Stimulated activated CD4-positive, alpha-beta T cell treated with anti-CD3 and anti-CD28 coated beads, TNF-alpha, amount 100 ng/mL, for 24 hours (primary cell): ENCODE measurements around the gene CCDC85B.

Source experiments
- DNase-seq, 3 experiments: peaks; one replicate each; pipeline ENCODE4 v3.0.0-alpha.2; 2020; ENCODE audit warnings: low read depth in 3 of 3

Gene CCDC85B

GRCh38 chr11:65857853-65858680 lies 32.4 kb upstream of the CCDC85B start, which contains the start of gene CFL1:
Gene CFL1 (minus strand): TSS chr11:65858180. CDS start chr11:65858099, 81 bp downstream.
- peak; percentile 91 to 98 (median 94) for DNase-seq

GRCh38 chr11:65858681-65859087 lies 31.8 kb upstream of the CCDC85B start:
- DNase-seq: no peak

GRCh38 chr11:65859095-65859811 lies 31.2 kb upstream of the CCDC85B start:
- DNase-seq: peak; percentile 92 to 99 (median 92)

DNA sequence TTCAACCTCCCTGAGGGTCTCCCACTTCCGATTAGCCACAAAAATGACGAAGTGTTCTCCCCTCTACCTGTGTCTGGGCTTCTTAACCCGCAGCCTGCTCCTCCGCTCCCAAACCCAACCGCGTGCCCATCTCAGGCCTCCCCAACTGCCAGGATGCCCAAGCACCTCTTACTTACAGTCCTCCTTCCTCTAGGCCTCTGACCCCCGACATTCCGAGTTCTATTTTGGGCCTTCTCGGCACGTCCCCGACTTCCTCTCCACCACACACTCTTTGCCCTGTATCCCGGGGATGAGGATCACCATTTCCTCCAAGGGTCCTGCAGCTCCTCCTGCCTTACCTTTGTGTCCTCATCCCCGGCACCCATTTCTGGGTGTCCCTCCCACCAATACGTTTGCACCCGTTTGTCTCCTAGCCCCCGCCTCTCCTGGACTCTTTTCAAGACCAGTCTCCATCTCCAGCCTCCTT lies 30.6 kb upstream of the CCDC85B start:
- peak in 1 of 3 experiments; percentile 41 for DNase-seq

- peak; percentile 90 to 95 (median 94) for DNase-seq
Measured at GRCh38 chr11:65860278-65861164, 30.0 kb upstream of the CCDC85B start, which contains the start of gene MUS81. Gene MUS81 (plus strand): TSS chr11:65860433. CDS start chr11:65860754, 321 bp downstream.

DNA sequence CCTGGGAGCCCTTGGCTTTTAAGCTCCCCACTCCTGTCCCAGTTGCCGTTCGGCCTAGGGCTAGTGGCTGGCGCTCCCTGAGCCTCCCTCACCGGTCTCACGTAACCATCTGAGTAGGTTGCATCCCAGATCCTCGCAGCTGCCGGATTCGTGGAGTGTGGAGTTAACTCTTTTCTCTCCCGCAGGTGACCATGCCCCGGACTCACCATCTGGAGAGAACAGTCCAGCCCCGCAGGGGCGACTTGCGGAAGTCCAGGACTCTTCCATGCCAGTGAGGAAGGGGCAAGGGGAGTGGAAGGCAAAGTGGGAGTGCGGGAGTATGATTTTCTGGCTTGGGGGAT lies 29.3 kb upstream of the CCDC85B start:
- DNase-seq: no peak

DNA sequence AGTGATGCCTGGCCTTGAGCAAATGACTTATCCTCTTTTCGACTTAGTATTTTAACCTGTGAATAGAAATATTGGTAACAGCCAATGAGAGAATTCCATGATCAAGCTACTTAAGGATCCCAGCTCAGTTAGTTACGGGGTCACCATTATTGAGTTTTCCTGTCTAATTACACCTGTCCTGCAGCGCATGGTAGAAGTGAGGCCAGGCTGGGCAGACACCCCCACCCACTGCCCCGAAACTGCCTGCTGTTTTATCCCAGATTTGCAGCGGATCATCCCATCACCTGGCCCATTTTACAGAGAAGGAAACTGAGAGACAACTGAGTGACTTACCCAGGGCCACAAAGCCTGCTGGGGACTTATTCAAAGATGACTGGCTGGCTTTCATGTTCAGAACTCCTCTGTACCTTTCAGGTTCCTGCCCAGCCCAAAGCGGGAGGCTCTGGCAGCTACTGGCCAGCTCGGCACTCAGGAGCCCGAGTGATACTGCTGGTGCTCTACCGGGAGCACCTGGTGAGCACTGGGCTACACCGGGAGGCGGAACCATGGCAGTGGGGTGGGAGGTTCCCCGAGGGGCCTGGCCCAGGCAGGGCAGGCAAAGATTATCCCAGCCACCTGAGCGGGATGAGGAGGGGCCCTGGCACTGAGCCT lies 28.8 kb upstream of the CCDC85B start:
- no peak for DNase-seq

DNA sequence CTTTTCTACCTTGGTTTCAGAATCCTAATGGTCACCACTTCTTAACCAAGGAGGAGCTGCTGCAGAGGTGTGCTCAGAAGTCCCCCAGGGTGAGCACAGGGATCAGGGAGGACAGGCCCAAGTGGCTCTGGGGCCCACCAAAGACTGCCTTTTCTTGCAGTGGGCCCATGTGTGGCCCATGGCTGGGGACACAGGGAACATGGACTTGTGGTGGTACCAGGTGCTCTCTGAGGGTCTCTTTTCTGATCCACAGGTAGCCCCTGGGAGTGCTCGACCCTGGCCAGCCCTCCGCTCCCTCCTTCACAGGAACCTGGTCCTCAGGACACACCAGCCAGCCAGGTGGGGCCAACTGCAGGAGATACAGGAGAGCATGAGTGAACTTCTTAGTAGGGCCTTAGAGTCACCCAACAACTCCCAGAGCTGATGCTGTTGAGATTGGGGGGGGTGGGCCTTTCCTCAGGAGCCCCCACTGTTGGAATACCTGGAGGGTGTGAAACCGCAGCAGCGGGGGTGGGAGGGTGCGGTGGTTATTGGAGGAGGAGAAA lies 28.2 kb upstream of the CCDC85B start:
- no peak for DNase-seq

DNA sequence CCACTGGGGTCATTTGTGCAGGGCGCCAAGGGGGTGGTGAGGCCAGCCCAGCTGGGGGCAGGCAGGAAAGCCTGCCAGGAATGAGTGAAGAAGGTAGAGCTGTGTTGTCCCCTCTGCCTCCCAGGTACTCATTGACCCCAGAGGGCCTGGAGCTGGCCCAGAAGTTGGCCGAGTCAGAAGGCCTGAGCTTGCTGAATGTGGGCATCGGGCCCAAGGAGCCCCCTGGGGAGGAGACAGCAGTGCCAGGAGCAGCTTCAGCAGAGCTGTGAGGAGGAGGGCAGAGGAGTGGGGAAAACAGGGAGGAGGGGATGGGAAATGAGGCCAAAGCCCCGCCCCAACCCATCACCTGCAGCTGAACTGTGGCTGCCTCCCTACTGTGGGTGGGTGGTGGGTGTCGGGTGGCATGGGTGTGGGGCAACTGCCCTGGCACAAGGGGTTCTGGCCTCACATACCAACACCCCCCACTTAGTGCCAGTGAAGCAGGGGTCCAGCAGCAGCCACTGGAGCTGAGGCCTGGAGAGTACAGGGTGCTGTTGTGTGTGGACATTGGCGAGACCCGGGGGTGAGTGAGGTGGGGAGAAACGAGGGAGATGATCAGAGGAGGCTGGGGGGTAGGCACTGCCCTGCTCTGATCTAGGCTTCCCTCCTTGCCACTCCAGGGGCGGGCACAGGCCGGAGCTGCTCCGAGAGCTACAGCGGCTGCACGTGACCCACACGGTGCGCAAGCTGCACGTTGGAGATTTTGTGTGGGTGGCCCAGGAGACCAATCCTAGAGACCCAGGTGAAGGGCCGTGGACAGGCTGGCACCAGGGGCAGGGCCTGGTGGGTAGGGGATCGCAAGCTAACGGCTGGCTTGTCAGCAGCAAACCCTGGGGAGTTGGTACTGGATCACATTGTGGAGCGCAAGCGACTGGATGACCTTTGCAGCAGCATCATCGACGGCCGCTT lies 27.3 kb upstream of the CCDC85B start:
- DNase-seq: no peak

DNA sequence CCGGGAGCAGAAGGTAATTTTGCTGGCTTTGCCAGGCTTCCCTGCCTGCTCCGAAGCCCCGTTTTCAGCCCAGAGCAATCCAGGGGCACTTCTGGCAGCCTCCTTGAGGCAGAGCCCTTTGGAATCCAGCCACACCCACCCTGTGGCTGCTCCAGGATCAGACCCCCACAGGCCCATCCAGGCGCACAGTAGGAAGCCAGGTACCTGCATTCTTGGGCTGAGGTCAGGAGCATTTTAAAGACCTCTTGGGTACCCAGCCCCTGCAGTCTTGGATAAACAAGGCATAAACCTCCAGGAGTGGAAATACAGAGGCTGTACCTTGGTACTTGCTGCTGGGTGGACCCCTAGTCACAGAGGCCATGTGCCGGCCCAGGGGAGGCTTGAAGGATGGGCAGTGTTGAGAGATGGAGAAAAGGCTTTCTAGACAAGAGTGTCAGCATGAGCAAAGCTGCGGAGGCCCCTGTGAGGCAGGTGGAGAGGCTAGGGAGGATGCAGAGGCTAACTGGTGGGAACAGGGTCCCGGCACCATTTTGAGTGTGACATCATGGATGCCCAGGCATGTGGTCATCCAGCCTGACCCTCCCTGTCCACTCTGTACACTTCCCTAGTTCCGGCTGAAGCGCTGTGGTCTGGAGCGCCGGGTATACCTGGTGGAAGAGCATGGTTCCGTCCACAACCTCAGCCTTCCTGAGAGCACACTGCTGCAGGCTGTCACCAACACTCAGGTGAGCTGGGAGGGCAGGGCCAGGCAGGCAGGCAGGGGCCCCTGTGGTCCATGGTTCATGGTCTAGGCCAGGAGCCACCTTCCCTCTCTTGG lies 26.4 kb upstream of the CCDC85B start:
- DNase-seq: no peak

GRCh38 chr11:65864706-65865471 lies 25.6 kb upstream of the CCDC85B start:
- DNase-seq: no peak

DNA sequence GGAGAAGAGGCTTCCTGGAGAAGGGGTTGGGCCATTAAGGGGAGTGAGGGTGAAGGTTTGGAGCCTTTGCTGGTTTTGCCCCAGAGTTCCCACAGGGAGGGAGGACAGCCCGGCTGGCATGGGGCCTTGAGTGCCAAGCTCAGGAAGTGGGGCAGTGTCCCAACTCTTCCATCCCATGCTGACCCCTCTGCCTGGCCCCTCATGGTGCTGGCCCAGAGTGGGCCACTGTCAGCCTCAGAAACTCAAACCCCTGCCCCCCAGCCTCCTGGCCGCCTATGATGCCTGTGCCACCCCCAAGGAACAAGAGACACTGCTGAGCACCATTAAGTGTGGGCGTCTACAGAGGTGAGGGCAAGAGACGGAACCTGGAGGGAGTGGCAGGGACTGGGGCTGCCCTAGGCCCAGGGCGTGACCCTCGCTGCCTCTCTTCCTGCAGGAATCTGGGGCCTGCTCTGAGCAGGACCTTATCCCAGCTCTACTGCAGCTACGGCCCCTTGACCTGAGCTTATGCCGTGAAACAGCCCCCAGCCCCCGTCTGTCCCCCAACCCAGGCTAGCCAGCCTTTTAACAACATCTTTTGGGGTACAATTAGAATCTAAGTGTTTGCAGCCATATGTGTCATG lies 24.8 kb upstream of the CCDC85B start:
- DNase-seq: no peak

GRCh38 chr11:65866509-65867283 lies 23.8 kb upstream of the CCDC85B start:
- DNase-seq: no peak

- DNase-seq: no peak
Measured at GRCh38 chr11:65867284-65868071, 23.0 kb upstream of the CCDC85B start.

- no peak for DNase-seq
Measured at GRCh38 chr11:65868076-65868667, 22.3 kb upstream of the CCDC85B start.

DNA sequence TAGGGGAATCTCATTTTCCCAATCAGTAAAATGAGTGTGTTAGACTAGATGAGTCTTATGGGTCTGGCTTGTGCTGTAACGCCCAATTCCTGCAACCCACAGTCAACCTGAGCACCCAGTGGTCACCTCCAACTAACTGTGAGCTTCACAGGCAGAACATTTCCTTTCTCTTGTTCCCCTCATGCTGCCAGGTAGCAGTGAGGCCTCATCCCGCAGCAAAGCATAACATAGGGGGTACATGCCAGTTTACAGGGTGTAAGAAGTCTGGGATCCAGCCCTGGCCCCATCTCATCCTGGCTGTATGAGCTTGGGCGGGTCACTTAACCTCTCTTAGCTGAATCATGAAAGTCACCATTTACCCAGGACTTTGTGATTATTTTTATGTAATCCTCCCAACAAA lies 21.6 kb upstream of the CCDC85B start:
- no peak for DNase-seq
